Spleen (tissue), 7 donors: ENCODE measurements around the gene HEATR9.

Source experiments
- CTCF ChIP-seq, 11 experiments: fragments of 200-600 bp in 7 of 11; fragments of 450-650 bp in 4 of 11; sonication (generic) in 4 of 11; IDR thresholded peaks in 8 of 11; conservative IDR thresholded peaks in 3 of 11; 1 replicate in 7 of 11; 2 replicates in 4 of 11; pipeline versions ENCODE4 v1.4.0 to v1.8.0; 2016 to 2021; ENCODE audit warnings: antibody characterized with exemption in 11 of 11, inconsistent platforms in 4 of 11, mild to moderate bottlenecking in 1 of 11
- POLR2A ChIP-seq, 3 donors: fragments of 450-650 bp; IDR thresholded peaks; one replicate each; pipeline ENCODE4 v1.5.1; 2017; ENCODE audit warnings: antibody characterized with exemption in 3 of 3, mild to moderate bottlenecking in 1 of 3
- donor health status: DM: no; HTN: no; CAD: no; lungs with moderate emphysema.
- donor health status: DM: no; HTN: no; CAD: no.
- donor health status: DM: no; HTN: no; CAD: no.

GRCh38 chr17:35879773-35880654, 11.3 kb upstream of the HEATR9 start, which contains the start of gene CCL5:
- TF ChIP-seq CTCF (IDR thresholded peaks at IDR 0.05 in 8 of 11, conservative IDR thresholded peaks at IDR 0.05 in 3 of 11) (no peak), POLR2A (IDR thresholded peaks at IDR 0.05) (no peak)
